ENCODE measurements around the gene CPA4. TPM values are rescaled to one million over a fixed set of nuclear protein-coding genes. Genes with fewer than 3 reads are reported as not detected.

The CPA4 gene
- total and polyA plus RNA-seq, 8 donors = 0.20 to 1.5 (median 0.56) TPM

- ATAC-seq (no peak), DNase-seq (no peak)
- Histone ChIP-seq H3K27ac (no peak overlapping the region), H3K27me3 (no peaks in the 10 kb centered on the region), H3K4me3 (no peak overlapping the region), H3K9me3 (no peaks in the 10 kb centered on the region), H3K4me1 (no peaks in the 10 kb centered on the region), H3K36me3 (no peaks in the 10 kb centered on the region)
- intact Hi-C loops (cut with DNase I) = no loop called here
- no peak for TF ChIP-seq CTCF (IDR thresholded peaks at IDR 0.05)
Observed at GRCh38 chr7:130337410-130337971, 44.5 kb downstream of the CPA4 start.

- intact Hi-C loops (cut with DNase I) = no loop called here
- Histone ChIP-seq H3K27ac (no peak overlapping the region), H3K4me3 (no peak overlapping the region), H3K9me3 (no peaks in the 10 kb centered on the region), H3K36me3 (no peaks in the 10 kb centered on the region), H3K4me1 (no peaks in the 10 kb centered on the region), H3K27me3 (no peaks in the 10 kb centered on the region)
- DNase-seq = no peak
- TF ChIP-seq CTCF (IDR thresholded peaks at IDR 0.05) = no peak
- ATAC-seq = no peak
Observed at GRCh38 chr7:130338233-130338632, 45.3 kb downstream of the CPA4 start.

GRCh38 chr7:130341882-130342281, 48.9 kb downstream of the CPA4 start:
- no peak overlapping the region for H3K27ac ChIP-seq
- DNase-seq (no peak), ATAC-seq (no peak)
- no peaks in the 10 kb centered on the region for H3K9me3 ChIP-seq
- TF ChIP-seq CTCF (IDR thresholded peaks at IDR 0.05) = no peak
- H3K27me3 ChIP-seq = no peaks in the 10 kb centered on the region
- no peaks in the 10 kb centered on the region for H3K4me1 ChIP-seq
- no peaks in the 10 kb centered on the region for H3K36me3 ChIP-seq
- intact Hi-C loops (cut with DNase I) = no loop called here
- H3K4me3 ChIP-seq = no peak overlapping the region

GRCh38 chr7:130342701-130343380, 49.9 kb downstream of the CPA4 start:
- H3K36me3 ChIP-seq = no peaks in the 10 kb centered on the region
- H3K4me1 ChIP-seq = no peaks in the 10 kb centered on the region
- no peaks in the 10 kb centered on the region for H3K9me3 ChIP-seq
- intact Hi-C loops (cut with DNase I) = no loop called here
- no peak for DNase-seq
- H3K4me3 ChIP-seq = no peak overlapping the region
- ATAC-seq = no peak
- no peak for TF ChIP-seq CTCF (IDR thresholded peaks at IDR 0.05)
- no peak overlapping the region for H3K27ac ChIP-seq
- H3K27me3 ChIP-seq = no peaks in the 10 kb centered on the region

- no peaks in the 10 kb centered on the region for H3K9me3 ChIP-seq
- intact Hi-C loops (cut with DNase I) = no loop called here
- DNase-seq (no peak), ATAC-seq (no peak)
- H3K36me3 ChIP-seq = no peaks in the 10 kb centered on the region
- H3K4me1 ChIP-seq = no peaks in the 10 kb centered on the region
- TF ChIP-seq CTCF (IDR thresholded peaks at IDR 0.05) = no peak
- no peaks in the 10 kb centered on the region for H3K27me3 ChIP-seq
- H3K27ac ChIP-seq = no peak within 1 kb of the TSS
- no peak within 1 kb of the TSS for H3K4me3 ChIP-seq
Observed at GRCh38 chr7:130344271-130344866, 51.4 kb downstream of the CPA4 start, which contains the start of gene CPA5. Gene CPA5 (plus strand): TSS chr7:130344816. CDS start chr7:130346486, 1,670 bp downstream.
